ENCODE measurements around the gene CHST15. TPM values are rescaled to one million over a fixed set of nuclear protein-coding genes. Genes with fewer than 3 reads are reported as not detected.
"Not testable (repeated sequence)": the region's sequence is repeated elsewhere in the genome, so short reads cannot be mapped to it uniquely, and the experiment has no call there.

CHST15 gene
- polyA plus RNA-seq, 4 donors, result 0.45 to 8.5 (median 4.0) TPM

GRCh38 chr10:124107072-124107471 lies 13.7 kb upstream of the CHST15 start:
- Histone ChIP-seq H3K4me1 (ENCODE audit: control insufficient read depth in 3 of 3, insufficient read depth in 2 of 3, low read depth in 1 of 3, low read length in 2 of 3) (no peaks in the 10 kb centered on the region), H3K27me3 (ENCODE audit: control insufficient read depth in 3 of 3, insufficient read depth in 3 of 3, low read length in 3 of 3) (peaks cover 0 to 2% (median 0%) of the 10 kb centered on the region in 3 donors), H3K27ac (ENCODE audit: low read depth in 1 of 3, low read length in 2 of 3) (no peak overlapping the region), H3K9me3 (ENCODE audit: control insufficient read depth in 2 of 2, insufficient read depth in 1 of 2, low read depth in 1 of 2, low read length in 1 of 2) (no peaks in the 10 kb centered on the region), H3K36me3 (ENCODE audit: control insufficient read depth in 3 of 3, insufficient read depth in 2 of 3, low read depth in 1 of 3, low read length in 3 of 3) (no peaks in the 10 kb centered on the region), H3K4me3 (ENCODE audit: low read depth in 1 of 3, low read length in 3 of 3) (no peak overlapping the region)
- DNase-seq, result no peak
- FAIRE-seq, result no peak
- WGBS, 3 donors, result 44 to 66% (median 54%) methylated on average over 5 of the region's 5 CpGs

GRCh38 chr10:124106241-124106879 lies 13.0 kb upstream of the CHST15 start:
- no peaks in the 10 kb centered on the region for H3K9me3 ChIP-seq (ENCODE audit: control insufficient read depth in 2 of 2, insufficient read depth in 1 of 2, low read depth in 1 of 2, low read length in 1 of 2)
- H3K27me3 ChIP-seq (ENCODE audit: control insufficient read depth in 3 of 3, insufficient read depth in 3 of 3, low read length in 3 of 3), result peaks cover 0 to 2% (median 0%) of the 10 kb centered on the region in 3 donors
- no peaks in the 10 kb centered on the region for H3K36me3 ChIP-seq (ENCODE audit: control insufficient read depth in 3 of 3, insufficient read depth in 2 of 3, low read depth in 1 of 3, low read length in 3 of 3)
- 16 to 36% (median 23%) methylated on average over 9 of the region's 9 CpGs for WGBS, 3 donors
- DNase-seq (no peak), FAIRE-seq (no peak)
- no peak overlapping the region for H3K4me3 ChIP-seq (ENCODE audit: low read depth in 1 of 3, low read length in 3 of 3)
- peak overlapping the region in 1 of 3 donors; percentile 56 for H3K27ac ChIP-seq (ENCODE audit: low read depth in 1 of 3, low read length in 2 of 3)
- no peaks in the 10 kb centered on the region for H3K4me1 ChIP-seq (ENCODE audit: control insufficient read depth in 3 of 3, insufficient read depth in 2 of 3, low read depth in 1 of 3, low read length in 2 of 3)

DNA sequence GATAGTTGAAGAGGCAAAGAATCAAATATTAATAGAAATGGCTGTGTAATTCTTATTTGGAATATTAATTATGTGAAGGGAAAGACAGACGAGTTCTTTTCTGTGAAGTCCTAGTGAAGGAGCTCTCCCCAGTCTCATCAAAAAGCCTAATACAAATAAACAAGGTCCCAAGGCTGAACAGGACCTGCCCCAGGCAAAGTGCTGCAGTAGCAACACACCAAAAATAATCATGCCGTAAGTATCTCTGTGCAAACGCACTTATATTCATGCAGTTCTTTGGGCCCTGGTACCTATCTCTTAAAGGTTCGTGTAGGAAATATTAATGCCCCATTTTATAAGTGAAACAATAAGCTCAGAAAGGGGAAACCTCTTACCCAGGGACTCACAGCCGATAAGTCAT lies 12.2 kb upstream of the CHST15 start:
- FAIRE-seq (no peak), DNase-seq (no peak)
- no peak overlapping the region for H3K4me3 ChIP-seq (ENCODE audit: low read depth in 1 of 3, low read length in 3 of 3)
- WGBS, 3 donors, result 60 to 64% (median 61%) methylated on average over 5 of the region's 5 CpGs
- peak overlapping the region in 1 of 3 donors; percentile 56 for H3K27ac ChIP-seq (ENCODE audit: low read depth in 1 of 3, low read length in 2 of 3)
- peaks cover 0 to 3% of the 10 kb centered on the region in 2 donors for H3K9me3 ChIP-seq (ENCODE audit: control insufficient read depth in 2 of 2, insufficient read depth in 1 of 2, low read depth in 1 of 2, low read length in 1 of 2)
- H3K36me3 ChIP-seq (ENCODE audit: control insufficient read depth in 3 of 3, insufficient read depth in 2 of 3, low read depth in 1 of 3, low read length in 3 of 3), result no peaks in the 10 kb centered on the region
- H3K4me1 ChIP-seq (ENCODE audit: control insufficient read depth in 3 of 3, insufficient read depth in 2 of 3, low read depth in 1 of 3, low read length in 2 of 3), result no peaks in the 10 kb centered on the region
- H3K27me3 ChIP-seq (ENCODE audit: control insufficient read depth in 3 of 3, insufficient read depth in 3 of 3, low read length in 3 of 3), result peaks cover 0 to 2% (median 0%) of the 10 kb centered on the region in 3 donors

DNA sequence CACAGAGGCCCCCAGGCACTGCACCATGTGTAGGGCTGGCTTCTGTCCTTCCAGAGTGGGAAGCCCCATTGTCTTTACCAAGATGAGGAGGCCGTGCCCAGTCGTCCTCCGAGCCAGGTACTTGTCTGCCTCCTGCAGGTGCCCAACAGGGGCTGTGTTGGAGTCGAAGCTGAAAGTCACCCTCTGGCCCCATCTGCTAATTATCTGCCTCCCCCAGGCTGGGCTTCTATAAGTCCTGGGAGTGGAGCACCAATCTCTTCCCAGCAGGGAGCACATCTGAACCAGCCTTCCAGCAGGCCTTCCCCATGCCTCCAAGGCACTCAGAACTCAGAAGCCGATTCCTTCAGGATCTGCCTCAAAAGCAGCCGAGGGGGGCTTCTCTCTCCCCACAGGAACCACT lies 11.6 kb upstream of the CHST15 start:
- Histone ChIP-seq H3K9me3 (ENCODE audit: control insufficient read depth in 2 of 2, insufficient read depth in 1 of 2, low read depth in 1 of 2, low read length in 1 of 2) (peaks cover 0 to 8% of the 10 kb centered on the region in 2 donors), H3K4me3 (ENCODE audit: low read depth in 1 of 3, low read length in 3 of 3) (no peak overlapping the region), H3K27me3 (ENCODE audit: control insufficient read depth in 3 of 3, insufficient read depth in 3 of 3, low read length in 3 of 3) (peaks cover 0 to under 1% (median 0%) of the 10 kb centered on the region in 3 donors), H3K4me1 (ENCODE audit: control insufficient read depth in 3 of 3, insufficient read depth in 2 of 3, low read depth in 1 of 3, low read length in 2 of 3) (no peaks in the 10 kb centered on the region), H3K36me3 (ENCODE audit: control insufficient read depth in 3 of 3, insufficient read depth in 2 of 3, low read depth in 1 of 3, low read length in 3 of 3) (no peaks in the 10 kb centered on the region), H3K27ac (ENCODE audit: low read depth in 1 of 3, low read length in 2 of 3) (peak overlapping the region in 1 of 3 donors; percentile 32)
- FAIRE-seq, result no peak
- WGBS, 3 donors, result 84 to 85% (median 85%) methylated on average over 6 of the region's 6 CpGs
- DNase-seq, result no peak

DNA sequence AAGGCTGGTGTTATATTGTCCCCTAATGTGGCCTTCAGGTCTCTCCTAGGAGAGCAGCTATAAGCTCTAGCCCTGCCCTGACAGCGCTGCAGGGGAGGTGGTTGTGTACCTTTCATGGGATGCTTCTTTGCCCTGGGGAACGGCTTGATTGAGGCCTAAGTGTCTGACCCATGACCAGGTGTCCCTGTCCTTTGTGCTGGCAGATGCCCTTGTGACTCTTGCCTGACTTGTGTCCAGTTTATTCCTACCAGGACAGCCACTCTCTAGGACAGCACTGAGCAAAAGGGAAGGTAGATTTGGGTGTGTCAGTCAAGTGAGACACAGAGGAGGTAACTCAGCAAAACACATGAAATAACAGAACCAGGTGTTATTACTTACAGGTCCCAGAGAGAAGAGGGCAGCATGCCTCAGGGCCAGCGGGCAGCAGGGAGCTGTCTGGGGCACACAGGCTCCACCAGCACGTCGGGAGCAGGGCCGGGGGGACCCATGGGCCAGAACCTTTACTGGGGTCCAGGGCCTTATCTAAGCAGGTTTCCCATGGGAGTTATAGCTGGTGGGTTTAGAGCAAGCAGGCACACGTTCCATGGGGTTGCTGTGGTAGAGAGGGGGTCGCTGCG lies 10.7 kb upstream of the CHST15 start:
- 92 to 95% (median 93%) methylated on average over 9 of the region's 9 CpGs for WGBS, 3 donors
- Histone ChIP-seq H3K4me3 (ENCODE audit: low read depth in 1 of 3, low read length in 3 of 3) (no peak overlapping the region), H3K36me3 (ENCODE audit: control insufficient read depth in 3 of 3, insufficient read depth in 2 of 3, low read depth in 1 of 3, low read length in 3 of 3) (no peaks in the 10 kb centered on the region), H3K4me1 (ENCODE audit: control insufficient read depth in 3 of 3, insufficient read depth in 2 of 3, low read depth in 1 of 3, low read length in 2 of 3) (no peaks in the 10 kb centered on the region), H3K27me3 (ENCODE audit: control insufficient read depth in 3 of 3, insufficient read depth in 3 of 3, low read length in 3 of 3) (peaks cover 0 to 2% (median 0%) of the 10 kb centered on the region in 3 donors), H3K9me3 (ENCODE audit: control insufficient read depth in 2 of 2, insufficient read depth in 1 of 2, low read depth in 1 of 2, low read length in 1 of 2) (peaks cover 0 to 11% of the 10 kb centered on the region in 2 donors), H3K27ac (ENCODE audit: low read depth in 1 of 3, low read length in 2 of 3) (no peak overlapping the region)
- DNase-seq (no peak), FAIRE-seq (no peak)

DNA sequence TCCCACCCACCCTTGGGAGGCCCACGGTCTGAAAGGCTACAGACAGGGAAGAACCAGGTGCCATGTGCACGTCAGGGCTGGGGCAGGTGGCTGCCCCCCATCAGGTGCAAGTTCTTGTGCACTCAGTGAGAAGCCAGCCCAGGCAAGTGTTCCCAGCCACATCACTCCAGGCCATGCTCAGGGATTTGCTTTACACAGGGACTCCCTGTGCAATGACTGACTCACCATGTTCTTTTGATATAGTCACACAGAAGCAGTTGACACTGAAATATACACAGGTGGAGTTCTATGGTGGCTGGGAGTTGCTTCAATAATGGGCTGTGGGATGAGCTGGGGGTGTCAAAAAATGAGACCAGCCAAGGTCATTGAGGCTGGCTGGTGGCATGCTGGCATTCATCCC lies 8.0 kb upstream of the CHST15 start:
- H3K4me1 ChIP-seq (ENCODE audit: control insufficient read depth in 3 of 3, insufficient read depth in 2 of 3, low read depth in 1 of 3, low read length in 2 of 3), result no peaks in the 10 kb centered on the region
- H3K27me3 ChIP-seq (ENCODE audit: control insufficient read depth in 3 of 3, insufficient read depth in 3 of 3, low read length in 3 of 3), result peaks cover 1 to 20% (median 3%) of the 10 kb centered on the region in 3 donors
- no peak for DNase-seq
- H3K9me3 ChIP-seq (ENCODE audit: control insufficient read depth in 2 of 2, insufficient read depth in 1 of 2, low read depth in 1 of 2, low read length in 1 of 2), result peaks cover 0 to 13% of the 10 kb centered on the region in 2 donors
- H3K27ac ChIP-seq (ENCODE audit: low read depth in 1 of 3, low read length in 2 of 3), result no peak overlapping the region
- no peak for FAIRE-seq
- H3K36me3 ChIP-seq (ENCODE audit: control insufficient read depth in 3 of 3, insufficient read depth in 2 of 3, low read depth in 1 of 3, low read length in 3 of 3), result no peaks in the 10 kb centered on the region
- no peak overlapping the region for H3K4me3 ChIP-seq (ENCODE audit: low read depth in 1 of 3, low read length in 3 of 3)
- WGBS, 3 donors, result 89 to 96% (median 89%) methylated on average over 2 of the region's 2 CpGs

GRCh38 chr10:124100651-124101050 lies 7.3 kb upstream of the CHST15 start:
- not testable (repeated sequence) for H3K4me3 ChIP-seq (ENCODE audit: low read depth in 1 of 3, low read length in 3 of 3); H3K4me1 ChIP-seq (ENCODE audit: control insufficient read depth in 3 of 3, insufficient read depth in 2 of 3, low read depth in 1 of 3, low read length in 2 of 3); H3K27ac ChIP-seq (ENCODE audit: low read depth in 1 of 3, low read length in 2 of 3); DNase-seq; H3K36me3 ChIP-seq (ENCODE audit: control insufficient read depth in 3 of 3, insufficient read depth in 2 of 3, low read depth in 1 of 3, low read length in 3 of 3); FAIRE-seq
- WGBS, 3 donors, result 84 to 90% (median 88%) methylated on average over 3 of the region's 3 CpGs
- H3K9me3 ChIP-seq (ENCODE audit: control insufficient read depth in 2 of 2, insufficient read depth in 1 of 2, low read depth in 1 of 2, low read length in 1 of 2), result peaks cover 0 to 16% of the 10 kb centered on the region in 2 donors
- H3K27me3 ChIP-seq (ENCODE audit: control insufficient read depth in 3 of 3, insufficient read depth in 3 of 3, low read length in 3 of 3), result peaks cover 3 to 26% (median 3%) of the 10 kb centered on the region in 3 donors

GRCh38 chr10:124100124-124100523 lies 6.7 kb upstream of the CHST15 start:
- H3K4me3 ChIP-seq (ENCODE audit: low read depth in 1 of 3, low read length in 3 of 3), result no peak overlapping the region
- H3K4me1 ChIP-seq (ENCODE audit: control insufficient read depth in 3 of 3, insufficient read depth in 2 of 3, low read depth in 1 of 3, low read length in 2 of 3), result no peaks in the 10 kb centered on the region
- no peak for FAIRE-seq
- 87 to 94% (median 88%) methylated on average over 5 of the region's 5 CpGs for WGBS, 3 donors
- H3K27me3 ChIP-seq (ENCODE audit: control insufficient read depth in 3 of 3, insufficient read depth in 3 of 3, low read length in 3 of 3), result peaks cover 3 to 30% (median 3%) of the 10 kb centered on the region in 3 donors
- no peak for DNase-seq
- H3K36me3 ChIP-seq (ENCODE audit: control insufficient read depth in 3 of 3, insufficient read depth in 2 of 3, low read depth in 1 of 3, low read length in 3 of 3), result no peaks in the 10 kb centered on the region
- peaks cover 0 to 16% of the 10 kb centered on the region in 2 donors for H3K9me3 ChIP-seq (ENCODE audit: control insufficient read depth in 2 of 2, insufficient read depth in 1 of 2, low read depth in 1 of 2, low read length in 1 of 2)
- no peak overlapping the region for H3K27ac ChIP-seq (ENCODE audit: low read depth in 1 of 3, low read length in 2 of 3)

Measured in small intestine (tissue), 7 donors.